Activated CD4-positive, alpha-beta T cell treated with anti-CD3 and anti-CD28 coated beads, Interleukin-2, amount 50 U/mL, for 16 hours (primary cell): Measurements from ENCODE around the gene ARHGEF39.

Source experiments
- DNase-seq: peaks from one replicate; pipeline ENCODE4 v3.0.0-alpha.2; 2020

ARHGEF39 gene

GRCh38 chr9:35690614-35691333 lies 25.8 kb upstream of the ARHGEF39 start:
- DNase-seq: peak; percentile 11

- DNase-seq: no peak
Measured at GRCh38 chr9:35690294-35690613, 25.3 kb upstream of the ARHGEF39 start.

GRCh38 chr9:35689542-35690293 lies 24.7 kb upstream of the ARHGEF39 start, which contains the start of gene TPM2:
TSS of gene TPM2 (minus strand) at chr9:35689925. CDS start at chr9:35689817, 108 bp downstream.
- DNase-seq: no peak

- peak; percentile 40 for DNase-seq
Measured at GRCh38 chr9:35688558-35689541, 23.9 kb upstream of the ARHGEF39 start.

GRCh38 chr9:35687972-35688557 lies 23.1 kb upstream of the ARHGEF39 start:
- no peak for DNase-seq

GRCh38 chr9:35687306-35687705 lies 22.3 kb upstream of the ARHGEF39 start:
- no peak for DNase-seq

- no peak for DNase-seq
Measured at GRCh38 chr9:35686222-35687203, 21.5 kb upstream of the ARHGEF39 start.

- no peak for DNase-seq
Measured at GRCh38 chr9:35685506-35685905, 20.5 kb upstream of the ARHGEF39 start.

GRCh38 chr9:35684921-35685320 lies 19.9 kb upstream of the ARHGEF39 start:
- no peak for DNase-seq

GRCh38 chr9:35683323-35683722 lies 18.3 kb upstream of the ARHGEF39 start:
- DNase-seq: no peak

GRCh38 chr9:35682520-35683315 lies 17.7 kb upstream of the ARHGEF39 start:
- no peak for DNase-seq

GRCh38 chr9:35682051-35682450 lies 17.1 kb upstream of the ARHGEF39 start:
- no peak for DNase-seq

GRCh38 chr9:35681341-35682002 lies 16.5 kb upstream of the ARHGEF39 start:
- DNase-seq: no peak

- DNase-seq: no peak
Measured at GRCh38 chr9:35680331-35681105, 15.5 kb upstream of the ARHGEF39 start.

GRCh38 chr9:35679766-35680330 lies 14.9 kb upstream of the ARHGEF39 start:
- DNase-seq: no peak

GRCh38 chr9:35679091-35679490 lies 14.1 kb upstream of the ARHGEF39 start:
- no peak for DNase-seq

- no peak for DNase-seq
Measured at GRCh38 chr9:35675732-35676392, 10.9 kb upstream of the ARHGEF39 start.

- no peak for DNase-seq
Measured at GRCh38 chr9:35675204-35675603, 10.2 kb upstream of the ARHGEF39 start.

GRCh38 chr9:35674025-35674361 lies 9.0 kb upstream of the ARHGEF39 start:
- DNase-seq: no peak
